ENCODE measurements around the gene IPO13.

IPO13 gene

DNA sequence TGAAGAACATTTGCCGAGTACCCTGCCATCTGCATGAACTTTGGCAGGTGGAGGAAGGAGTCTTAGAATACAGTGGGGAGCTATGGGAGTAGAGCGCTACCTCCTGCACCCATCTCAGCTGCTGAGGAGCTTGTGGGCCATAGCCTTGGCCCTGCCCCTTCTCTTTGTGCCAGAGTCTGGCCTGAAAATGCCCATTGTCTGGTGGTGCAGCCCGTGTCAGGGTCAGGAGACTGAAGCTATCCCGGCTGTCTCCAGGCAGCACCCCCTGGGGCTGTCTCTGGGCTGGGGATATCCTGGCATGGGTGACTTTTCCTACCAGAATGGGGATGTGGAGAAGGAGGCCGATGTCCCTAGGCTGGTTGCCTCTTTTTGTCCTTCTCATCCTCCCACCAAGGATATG, 7.3 kb downstream of the IPO13 start:
- H3K9ac ChIP-seq (ENCODE audit: low read length): no peak overlapping the region
- no peak overlapping the region for H3K4me3 ChIP-seq (ENCODE audit: low read depth in 1 of 2, low read length in 2 of 2)
- no peak overlapping the region for H3K27ac ChIP-seq (ENCODE audit: low read depth, low read length)
- H3K4me1 ChIP-seq (ENCODE audit: insufficient read depth, low read length): no peaks in the 10 kb centered on the region
- no peaks in the 10 kb centered on the region for H3K9me3 ChIP-seq (ENCODE audit: low read length)
- H3K36me3 ChIP-seq (ENCODE audit: insufficient read depth, low read length): peaks cover 35% of the 10 kb centered on the region
- no peaks in the 10 kb centered on the region for H3K27me3 ChIP-seq (ENCODE audit: control insufficient read depth in 1 of 2, insufficient read depth in 2 of 2, low read length in 2 of 2)

DNA sequence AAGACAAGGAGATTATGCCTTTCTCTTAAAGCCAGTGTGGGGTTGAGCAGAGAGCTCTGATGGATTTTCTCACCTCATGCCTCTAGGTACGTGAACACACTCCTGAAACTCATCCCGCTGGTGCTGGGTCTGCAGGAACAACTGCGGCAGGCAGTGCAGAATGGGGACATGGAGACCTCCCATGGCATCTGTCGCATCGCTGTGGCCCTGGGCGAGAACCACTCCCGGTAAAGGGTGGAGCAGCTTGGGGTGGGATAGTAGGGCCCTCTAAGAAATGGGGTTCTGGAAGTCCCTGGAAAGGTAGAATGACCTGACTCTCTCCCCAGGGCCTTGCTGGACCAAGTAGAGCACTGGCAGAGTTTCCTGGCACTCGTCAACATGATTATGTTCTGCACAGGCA, 9.5 kb downstream of the IPO13 start:
- H3K36me3 ChIP-seq (ENCODE audit: insufficient read depth, low read length): peaks cover 50% of the 10 kb centered on the region

DNA sequence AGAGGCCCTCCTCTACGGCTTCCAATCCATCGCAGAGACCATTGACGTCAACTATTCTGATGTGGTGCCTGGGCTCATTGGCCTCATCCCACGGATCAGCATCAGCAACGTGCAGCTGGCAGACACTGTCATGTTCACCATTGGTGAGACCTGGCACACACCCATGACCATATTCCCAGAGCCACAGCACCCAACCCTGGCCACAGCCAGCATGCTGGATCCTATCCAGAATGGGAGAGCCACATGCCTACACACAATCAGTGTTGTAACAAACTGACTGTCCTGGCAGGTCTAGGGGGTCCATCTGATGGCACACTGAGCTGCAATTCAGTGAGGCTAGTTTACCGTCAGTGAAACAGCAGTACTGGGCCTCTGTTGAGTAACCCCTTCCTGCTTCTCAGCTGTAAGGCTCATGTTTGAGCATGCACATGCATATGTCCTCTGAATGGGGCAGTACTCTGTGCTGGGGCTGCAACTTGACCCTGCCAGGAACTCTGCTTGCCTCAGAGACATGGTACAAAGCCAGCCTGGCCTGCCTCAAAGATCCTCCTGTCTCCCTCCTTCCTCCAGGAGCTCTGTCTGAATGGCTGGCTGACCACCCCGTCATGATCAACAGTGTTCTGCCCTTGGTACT, 10.8 kb downstream of the IPO13 start:
- Histone ChIP-seq H3K36me3 (ENCODE audit: insufficient read depth, low read length) (peaks cover 60% of the 10 kb centered on the region), H3K27ac (ENCODE audit: low read depth, low read length) (no peak overlapping the region), H3K4me3 (ENCODE audit: low read depth in 1 of 2, low read length in 2 of 2) (no peak overlapping the region), H3K9me3 (ENCODE audit: low read length) (no peaks in the 10 kb centered on the region), H3K9ac (ENCODE audit: low read length) (no peak overlapping the region), H3K4me1 (ENCODE audit: insufficient read depth, low read length) (no peaks in the 10 kb centered on the region), H3K27me3 (ENCODE audit: control insufficient read depth in 1 of 2, insufficient read depth in 2 of 2, low read length in 2 of 2) (no peaks in the 10 kb centered on the region)

More for the DNA sequence above, 9.5 kb downstream of the IPO13 start:
- Histone ChIP-seq H3K4me3 (ENCODE audit: low read depth in 1 of 2, low read length in 2 of 2) (no peak overlapping the region), H3K9ac (ENCODE audit: low read length) (no peak overlapping the region), H3K9me3 (ENCODE audit: low read length) (no peaks in the 10 kb centered on the region), H3K27me3 (ENCODE audit: control insufficient read depth in 1 of 2, insufficient read depth in 2 of 2, low read length in 2 of 2) (no peaks in the 10 kb centered on the region), H3K4me1 (ENCODE audit: insufficient read depth, low read length) (no peaks in the 10 kb centered on the region), H3K27ac (ENCODE audit: low read depth, low read length) (no peak overlapping the region)

DNA sequence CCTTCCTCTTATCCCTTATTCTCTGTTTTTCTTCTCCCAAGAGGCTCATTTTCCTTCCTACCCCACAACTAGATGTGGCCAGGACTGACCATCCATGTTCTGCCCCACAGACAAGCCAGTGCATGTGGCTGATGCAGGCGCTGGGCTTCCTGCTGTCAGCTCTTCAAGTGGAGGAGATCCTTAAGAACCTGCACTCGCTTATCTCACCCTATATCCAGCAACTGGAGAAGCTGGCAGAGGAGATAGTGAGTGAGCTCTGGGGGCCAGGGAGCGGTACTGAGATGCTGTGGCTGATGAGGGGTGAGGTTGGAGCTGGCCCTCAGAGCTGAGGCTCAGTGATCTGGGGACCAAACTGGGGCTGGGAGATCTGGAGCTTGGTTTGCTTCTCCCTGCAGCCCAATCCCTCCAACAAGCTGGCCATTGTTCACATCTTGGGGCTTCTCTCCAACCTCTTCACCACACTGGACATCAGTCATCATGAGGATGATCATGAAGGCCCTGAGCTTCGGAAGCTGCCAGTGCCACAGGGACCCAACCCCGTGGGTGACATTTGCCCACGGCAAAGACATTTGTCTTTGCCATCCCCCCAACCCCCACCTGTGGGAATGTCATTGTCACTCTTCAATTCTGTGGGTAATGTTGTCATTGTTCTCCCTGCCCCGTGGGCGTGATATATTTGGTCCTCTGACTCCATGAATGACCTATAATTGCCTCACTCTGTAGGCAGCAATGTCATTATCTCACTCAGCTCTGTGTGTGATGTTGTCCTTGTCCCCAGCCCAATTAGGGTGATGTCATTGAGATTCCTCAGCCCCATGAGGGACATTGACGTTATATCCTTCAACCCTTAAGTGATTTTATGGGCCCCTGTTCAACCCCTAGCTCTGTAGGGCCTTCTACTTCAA, 11.9 kb downstream of the IPO13 start:
- no peak overlapping the region for H3K4me3 ChIP-seq (ENCODE audit: low read depth in 1 of 2, low read length in 2 of 2)
- H3K27me3 ChIP-seq (ENCODE audit: control insufficient read depth in 1 of 2, insufficient read depth in 2 of 2, low read length in 2 of 2): no peaks in the 10 kb centered on the region
- H3K9me3 ChIP-seq (ENCODE audit: low read length): no peaks in the 10 kb centered on the region
- H3K4me1 ChIP-seq (ENCODE audit: insufficient read depth, low read length): no peaks in the 10 kb centered on the region
- H3K9ac ChIP-seq (ENCODE audit: low read length): no peak overlapping the region
- H3K36me3 ChIP-seq (ENCODE audit: insufficient read depth, low read length): peaks cover 71% of the 10 kb centered on the region
- no peak overlapping the region for H3K27ac ChIP-seq (ENCODE audit: low read depth, low read length)

DNA sequence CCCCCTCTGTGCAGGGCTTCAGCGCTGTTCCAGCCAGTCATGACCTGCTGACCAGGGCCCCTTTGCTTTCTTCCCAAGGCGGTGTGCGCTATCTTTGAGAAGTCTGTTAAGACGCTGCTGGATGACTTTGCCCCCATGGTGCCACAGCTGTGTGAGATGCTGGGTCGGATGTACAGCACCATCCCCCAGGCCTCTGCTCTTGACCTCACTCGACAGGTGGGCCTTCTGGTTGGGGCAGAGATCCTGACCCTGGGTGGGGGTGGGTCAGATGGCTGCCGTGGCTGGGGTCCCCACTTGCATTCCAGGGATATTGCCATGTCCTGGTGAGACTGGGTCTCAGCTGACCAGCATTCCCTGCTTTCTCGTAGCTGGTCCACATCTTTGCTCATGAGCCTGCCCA, 14.0 kb downstream of the IPO13 start:
- Histone ChIP-seq H3K36me3 (ENCODE audit: insufficient read depth, low read length) (peaks cover 80% of the 10 kb centered on the region), H3K4me1 (ENCODE audit: insufficient read depth, low read length) (no peaks in the 10 kb centered on the region), H3K9ac (ENCODE audit: low read length) (no peak overlapping the region), H3K4me3 (ENCODE audit: low read depth in 1 of 2, low read length in 2 of 2) (no peak overlapping the region), H3K27me3 (ENCODE audit: control insufficient read depth in 1 of 2, insufficient read depth in 2 of 2, low read length in 2 of 2) (no peaks in the 10 kb centered on the region), H3K9me3 (ENCODE audit: low read length) (no peaks in the 10 kb centered on the region), H3K27ac (ENCODE audit: low read depth, low read length) (no peak overlapping the region)

DNA sequence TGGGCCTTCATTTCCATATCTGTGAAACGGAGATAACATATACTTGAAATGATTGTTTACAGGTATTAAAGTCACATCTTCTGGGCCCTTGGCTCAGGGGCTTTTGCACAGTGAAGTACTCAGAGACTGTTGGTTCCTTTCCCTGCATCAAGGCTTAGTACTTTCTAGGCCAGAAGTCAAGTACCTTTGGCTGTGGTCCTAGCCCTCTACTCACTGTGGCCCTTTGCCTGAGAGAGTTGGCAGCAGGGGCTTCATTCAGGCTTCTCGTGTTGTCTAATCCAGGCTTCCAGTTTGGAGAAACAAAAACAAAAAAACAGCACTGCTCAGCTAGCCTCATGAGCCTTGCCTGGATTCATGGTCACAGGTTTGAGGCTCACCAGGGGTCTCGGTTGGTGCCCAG, 14.9 kb downstream of the IPO13 start:
- Histone ChIP-seq H3K27me3 (ENCODE audit: control insufficient read depth in 1 of 2, insufficient read depth in 2 of 2, low read length in 2 of 2) (no peaks in the 10 kb centered on the region), H3K9me3 (ENCODE audit: low read length) (no peaks in the 10 kb centered on the region), H3K4me3 (ENCODE audit: low read depth in 1 of 2, low read length in 2 of 2) (no peak overlapping the region), H3K9ac (ENCODE audit: low read length) (no peak overlapping the region), H3K27ac (ENCODE audit: low read depth, low read length) (no peak overlapping the region), H3K4me1 (ENCODE audit: insufficient read depth, low read length) (no peaks in the 10 kb centered on the region), H3K36me3 (ENCODE audit: insufficient read depth, low read length) (peaks cover 76% of the 10 kb centered on the region)

DNA sequence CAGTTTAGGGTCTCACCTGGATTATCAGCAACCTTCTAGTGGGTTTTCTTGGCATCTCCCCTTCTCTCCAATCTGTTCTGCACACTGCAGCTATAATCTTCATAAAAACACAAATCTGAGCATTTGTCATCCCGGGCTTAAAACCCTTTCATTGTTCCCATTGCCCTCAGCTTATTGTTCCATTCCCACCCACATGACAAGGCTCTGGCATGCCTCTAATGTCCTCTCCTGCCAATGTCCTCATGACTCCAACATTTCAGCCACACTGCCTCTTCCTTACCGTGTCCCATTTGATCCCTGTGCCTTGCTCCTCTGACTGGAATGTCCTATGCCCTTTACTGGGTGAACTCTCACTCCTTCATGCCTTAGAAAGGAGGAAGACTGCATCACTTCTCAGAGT, 15.6 kb downstream of the IPO13 start:
- no peak overlapping the region for H3K27ac ChIP-seq (ENCODE audit: low read depth, low read length)
- no peaks in the 10 kb centered on the region for H3K27me3 ChIP-seq (ENCODE audit: control insufficient read depth in 1 of 2, insufficient read depth in 2 of 2, low read length in 2 of 2)
- peaks cover 70% of the 10 kb centered on the region for H3K36me3 ChIP-seq (ENCODE audit: insufficient read depth, low read length)
- no peak overlapping the region for H3K4me3 ChIP-seq (ENCODE audit: low read depth in 1 of 2, low read length in 2 of 2)
- H3K4me1 ChIP-seq (ENCODE audit: insufficient read depth, low read length): no peaks in the 10 kb centered on the region
- H3K9me3 ChIP-seq (ENCODE audit: low read length): no peaks in the 10 kb centered on the region
- no peak overlapping the region for H3K9ac ChIP-seq (ENCODE audit: low read length)

DNA sequence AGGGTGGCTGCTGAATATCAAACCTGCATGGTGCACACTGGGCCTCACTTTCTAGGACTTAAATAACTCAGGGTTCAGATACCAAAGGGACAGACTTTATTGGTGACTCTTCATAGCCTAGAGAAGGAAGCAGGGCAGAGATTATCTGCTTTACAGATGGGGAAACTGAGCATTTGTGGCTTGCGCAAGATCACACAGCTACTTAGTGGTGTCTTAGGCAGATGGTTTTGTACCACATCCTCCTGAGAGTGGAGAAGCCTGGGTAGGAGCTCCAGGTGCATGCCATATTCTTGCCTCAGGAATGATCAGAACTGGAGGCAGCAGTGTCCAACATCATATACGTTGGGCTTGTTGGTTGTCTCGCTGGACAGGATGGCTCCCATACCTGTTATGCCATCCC, 16.3 kb downstream of the IPO13 start:
- Histone ChIP-seq H3K9ac (ENCODE audit: low read length) (no peak overlapping the region), H3K27me3 (ENCODE audit: control insufficient read depth in 1 of 2, insufficient read depth in 2 of 2, low read length in 2 of 2) (no peaks in the 10 kb centered on the region), H3K9me3 (ENCODE audit: low read length) (no peaks in the 10 kb centered on the region), H3K36me3 (ENCODE audit: insufficient read depth, low read length) (peaks cover 63% of the 10 kb centered on the region), H3K4me3 (ENCODE audit: low read depth in 1 of 2, low read length in 2 of 2) (no peak overlapping the region), H3K4me1 (ENCODE audit: insufficient read depth, low read length) (no peaks in the 10 kb centered on the region), H3K27ac (ENCODE audit: low read depth, low read length) (no peak overlapping the region)

DNA sequence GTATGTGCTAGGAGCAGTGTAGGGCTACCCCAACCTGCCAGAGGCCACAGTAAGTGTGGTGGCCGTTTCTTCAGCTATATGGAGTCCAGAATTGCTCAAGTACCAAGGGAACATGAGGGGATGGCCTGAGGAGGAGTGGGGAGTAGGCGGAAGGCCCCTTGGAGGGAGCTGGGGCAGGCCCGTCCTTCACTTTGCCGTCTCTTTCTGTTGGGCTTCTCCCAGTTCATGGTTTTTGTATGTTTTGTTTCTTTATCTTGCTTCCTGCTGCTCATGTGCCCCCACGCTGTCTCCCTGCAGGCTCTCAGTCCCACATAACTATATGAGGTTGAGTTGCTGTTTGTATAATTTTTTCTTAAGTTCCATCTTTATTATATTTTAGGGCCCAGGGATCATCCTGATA, 17.1 kb downstream of the IPO13 start:
- Histone ChIP-seq H3K27me3 (ENCODE audit: control insufficient read depth in 1 of 2, insufficient read depth in 2 of 2, low read length in 2 of 2) (no peaks in the 10 kb centered on the region), H3K9ac (ENCODE audit: low read length) (no peak overlapping the region), H3K4me1 (ENCODE audit: insufficient read depth, low read length) (no peaks in the 10 kb centered on the region), H3K36me3 (ENCODE audit: insufficient read depth, low read length) (peaks cover 54% of the 10 kb centered on the region), H3K9me3 (ENCODE audit: low read length) (no peaks in the 10 kb centered on the region), H3K27ac (ENCODE audit: low read depth, low read length) (no peak overlapping the region), H3K4me3 (ENCODE audit: low read depth in 1 of 2, low read length in 2 of 2) (no peak overlapping the region)

DNA sequence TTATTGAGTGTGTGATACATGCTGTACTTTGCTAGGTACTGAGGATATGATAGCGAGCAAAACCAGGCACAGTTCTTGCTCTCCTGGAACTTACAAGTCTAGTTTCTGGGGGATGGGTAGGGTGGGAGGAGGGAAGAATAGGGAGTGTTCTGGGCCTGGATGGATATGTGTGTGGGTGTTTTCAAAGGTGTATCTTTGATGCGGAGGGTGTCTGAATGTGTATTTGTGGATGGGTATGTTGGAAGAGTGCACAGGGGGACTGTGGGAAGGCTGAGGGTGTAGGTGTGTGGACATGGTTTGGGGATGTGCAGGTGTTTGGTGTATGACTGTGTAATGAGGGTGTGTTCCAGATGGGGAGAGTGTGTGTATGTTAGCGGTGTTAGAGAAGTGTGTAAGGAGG, 18.6 kb downstream of the IPO13 start:
- no peak overlapping the region for H3K4me3 ChIP-seq (ENCODE audit: low read depth in 1 of 2, low read length in 2 of 2)
- H3K36me3 ChIP-seq (ENCODE audit: insufficient read depth, low read length): peaks cover 40% of the 10 kb centered on the region
- no peaks in the 10 kb centered on the region for H3K9me3 ChIP-seq (ENCODE audit: low read length)
- no peak overlapping the region for H3K27ac ChIP-seq (ENCODE audit: low read depth, low read length)
- H3K27me3 ChIP-seq (ENCODE audit: control insufficient read depth in 1 of 2, insufficient read depth in 2 of 2, low read length in 2 of 2): no peaks in the 10 kb centered on the region
- peaks cover 6% of the 10 kb centered on the region for H3K4me1 ChIP-seq (ENCODE audit: insufficient read depth, low read length)
- H3K9ac ChIP-seq (ENCODE audit: low read length): no peak overlapping the region

DNA sequence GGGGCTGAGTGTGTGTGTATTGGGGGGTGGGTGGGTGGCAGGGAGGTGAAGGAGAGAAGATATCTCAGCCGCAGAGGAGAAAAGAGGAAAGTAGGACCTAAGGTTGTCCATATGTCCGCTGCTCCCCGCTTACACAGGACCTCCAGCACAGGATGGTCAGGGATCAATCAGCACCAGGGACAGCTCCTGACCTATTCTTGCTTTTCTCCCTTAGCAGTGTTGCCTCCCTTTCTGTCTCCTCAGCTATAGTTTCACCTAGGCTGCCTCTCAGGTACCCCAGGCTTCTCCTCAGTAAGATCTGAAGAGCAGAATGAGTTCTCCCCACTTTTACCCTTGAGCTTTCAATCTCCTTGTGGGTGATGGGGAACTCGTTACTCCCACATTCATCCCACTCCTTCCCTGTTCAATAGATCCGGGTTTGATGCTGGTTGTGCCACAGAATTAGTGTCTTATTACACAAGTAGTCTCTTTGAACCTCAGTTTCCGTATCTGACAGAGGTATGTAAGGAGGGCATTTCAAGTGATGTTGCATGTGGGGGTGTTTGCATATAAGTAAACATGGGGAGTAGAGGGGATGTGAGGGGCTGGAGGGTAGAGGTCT, 21.7 kb downstream of the IPO13 start:
- peaks cover 14% of the 10 kb centered on the region for H3K4me1 ChIP-seq (ENCODE audit: insufficient read depth, low read length)
- no peaks in the 10 kb centered on the region for H3K9me3 ChIP-seq (ENCODE audit: low read length)
- H3K27me3 ChIP-seq (ENCODE audit: control insufficient read depth in 1 of 2, insufficient read depth in 2 of 2, low read length in 2 of 2): no peaks in the 10 kb centered on the region
- H3K36me3 ChIP-seq (ENCODE audit: insufficient read depth, low read length): peaks cover 22% of the 10 kb centered on the region
- H3K9ac ChIP-seq (ENCODE audit: low read length): no peak overlapping the region
- H3K27ac ChIP-seq (ENCODE audit: low read depth, low read length): no peak overlapping the region
- H3K4me3 ChIP-seq (ENCODE audit: low read depth in 1 of 2, low read length in 2 of 2): no peak overlapping the region
